HG03460 (cell line): ENCODE results near the gene OR2C1.

ENCODE experiments used
- ATAC-seq: cut with Tn5 transposase; IDR thresholded peaks from one replicate; pipeline ENCODE4 v1.9.1; 2021; ENCODE audit not compliant: unreplicated experiment

OR2C1 gene

DNA sequence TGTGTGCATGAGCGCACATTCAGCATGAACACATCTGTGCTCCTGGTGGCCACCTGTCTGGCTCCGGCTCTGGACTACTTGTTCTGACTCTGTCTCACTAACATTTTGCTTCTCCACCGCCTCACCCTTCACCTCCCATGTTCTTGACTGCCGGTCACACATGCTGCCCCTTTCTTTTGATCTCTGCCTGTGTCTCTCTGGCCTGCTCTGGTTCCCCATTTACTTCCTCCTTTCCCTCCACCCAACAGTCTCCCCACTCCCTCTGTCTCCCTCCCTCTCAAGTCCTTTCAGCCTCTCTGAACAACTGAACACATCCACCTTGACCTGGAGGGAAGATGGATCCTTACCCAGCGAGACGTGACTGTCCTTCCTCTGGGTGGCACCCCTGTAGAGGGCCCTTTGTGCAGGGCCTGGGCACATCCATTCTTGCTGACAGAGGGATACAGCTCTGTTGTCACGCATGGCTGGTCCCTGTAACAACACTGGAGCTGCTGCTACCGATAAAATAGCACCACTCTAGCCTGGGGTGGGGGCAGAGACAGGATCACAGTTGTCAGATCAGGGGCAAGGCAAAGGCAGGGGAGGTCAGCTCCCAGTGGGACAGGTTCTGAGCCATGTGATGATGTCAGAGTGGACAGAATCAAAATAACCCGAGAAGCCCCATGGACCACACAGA is 34.1 kb downstream of the OR2C1 start:
- ATAC-seq, result no peak

DNA sequence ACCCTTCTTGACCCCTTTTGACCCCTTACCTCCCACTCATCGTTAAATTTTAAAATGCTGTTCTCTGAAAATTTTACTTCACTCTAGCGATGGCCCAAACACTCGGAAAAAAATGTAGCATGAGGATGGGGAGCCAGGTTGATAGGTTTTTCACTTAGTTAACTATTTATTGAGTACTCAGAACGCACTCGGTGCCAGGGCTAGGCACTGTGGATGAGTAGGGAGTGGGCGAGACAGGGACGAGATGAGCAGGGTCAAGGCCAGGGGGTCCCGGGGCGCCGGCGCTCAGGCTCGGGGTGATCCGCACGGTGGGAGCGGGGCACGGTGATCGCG is 44.7 kb downstream of the OR2C1 start:
- ATAC-seq, result peak; percentile 20

DNA sequence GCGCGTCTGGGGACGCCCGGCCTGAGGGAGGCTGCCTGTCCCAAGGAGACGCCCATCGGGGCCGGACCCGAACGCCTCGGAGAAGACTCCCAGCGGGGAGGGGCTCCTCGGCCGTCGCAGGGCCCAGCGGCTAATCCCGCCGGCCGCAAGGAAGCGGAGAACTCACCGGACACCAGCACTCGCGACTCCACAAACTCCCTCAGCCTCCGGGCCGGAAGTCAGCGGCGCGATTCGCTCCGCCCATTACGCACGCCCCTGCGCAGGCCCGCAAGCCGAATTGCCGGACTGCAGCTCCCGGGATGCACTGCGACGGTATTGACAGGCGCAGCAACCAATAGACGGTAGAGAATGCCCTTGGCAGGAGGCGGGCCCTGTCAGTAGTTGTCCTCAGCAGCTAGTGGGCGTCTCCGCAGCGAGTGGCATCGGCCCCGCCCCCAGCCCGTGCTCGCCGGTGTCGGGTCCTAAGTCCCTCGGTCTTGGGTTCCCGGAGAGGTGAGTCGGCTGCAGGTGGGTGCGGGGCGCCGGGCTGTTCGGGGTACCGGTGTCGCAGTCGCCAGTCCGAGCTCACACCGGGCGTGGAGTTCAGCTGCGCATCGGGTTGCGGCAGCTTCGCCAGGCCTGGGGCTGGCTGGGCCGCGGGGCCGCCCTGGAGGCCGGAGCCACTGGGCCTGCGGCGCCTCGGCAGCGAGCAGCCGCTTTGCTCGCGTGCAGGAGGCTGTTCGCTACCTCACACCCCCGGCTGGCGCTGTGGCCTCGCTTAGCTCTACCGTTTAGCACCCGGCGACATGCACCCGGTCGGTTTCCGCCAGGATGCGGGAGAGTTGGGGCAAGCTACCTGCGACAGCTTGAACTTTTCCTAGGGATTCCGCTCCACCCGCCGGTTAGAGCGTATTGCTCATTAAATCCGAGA is 45.3 kb downstream of the OR2C1 start, which contains the start of the genes ZNF174 and ZSCAN32:
Gene ZNF174, plus strand, starts transcription at position 437 of the 910 bp plus-strand sequence. CDS start 790 bp downstream, outside the sequence.
Gene ZSCAN32, minus strand, starts transcription at position 226 of the 910 bp plus-strand sequence. CDS start 3,447 bp downstream, outside the sequence.
- ATAC-seq, result peak; percentile 92

DNA sequence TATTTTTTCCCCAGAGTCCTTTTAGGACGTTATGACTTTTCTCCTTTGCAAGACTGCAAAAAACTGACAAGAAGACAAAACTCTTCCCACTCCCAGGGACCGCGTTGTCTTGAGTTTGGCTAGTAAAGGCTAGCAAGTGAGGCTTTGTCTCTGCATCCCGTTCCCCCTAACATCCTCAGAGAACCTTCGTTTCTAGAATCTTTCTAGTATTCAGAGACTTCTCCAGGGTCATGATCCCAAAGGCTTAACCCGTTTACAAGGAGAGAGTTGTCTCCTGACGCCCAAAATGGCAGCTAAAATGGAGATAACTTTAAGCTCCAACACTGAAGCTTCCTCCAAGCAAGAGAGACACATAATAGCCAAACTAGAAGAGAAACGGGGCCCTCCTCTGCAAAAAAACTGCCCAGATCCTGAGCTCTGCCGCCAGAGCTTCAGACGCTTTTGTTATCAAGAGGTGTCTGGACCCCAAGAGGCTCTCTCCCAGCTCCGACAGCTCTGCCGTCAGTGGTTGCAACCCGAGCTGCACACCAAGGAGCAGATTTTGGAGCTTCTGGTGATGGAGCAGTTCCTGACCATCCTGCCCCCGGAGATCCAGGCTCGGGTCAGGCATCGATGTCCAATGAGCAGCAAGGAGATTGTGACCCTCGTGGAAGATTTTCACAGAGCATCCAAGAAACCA is 46.2 kb downstream of the OR2C1 start:
- no peak for ATAC-seq
